GM23338 (cell line): ENCODE measurements around the gene IGF2R. TPM values are rescaled to one million over a fixed set of nuclear protein-coding genes. Genes with fewer than 3 reads are reported as not detected.

Source experiments
- ATAC-seq: fragments of 200-7000 bp; cut with Tn5 transposase; 3 replicates; pipeline ENCODE4 v1.9.1; 2020
- DNase-seq: peaks from one replicate; pipeline ENCODE4 v3.0.0-alpha.2; 2015; ENCODE audit warnings: low spot score
- H2AFZ ChIP-seq: fragments of 200-600 bp; sonication (generic); 2 replicates; pipeline ENCODE4 v1.8.0; 2016; ENCODE audit warnings: antibody characterized with exemption, mild to moderate bottlenecking, moderate library complexity
- H3F3A ChIP-seq: fragments of 200-600 bp; sonication (generic); replicated peaks from 2 replicates; pipeline ENCODE4 v1.8.0; 2017; ENCODE audit warnings: antibody characterized with exemption, mixed run types, low read depth
- H3K27ac ChIP-seq: fragments of 200-600 bp; sonication (generic); 2 replicates; pipeline ENCODE4 v1.6.1; 2016; ENCODE audit warnings: low read depth
- H3K27me3 ChIP-seq: fragments of 200-600 bp; sonication (generic); 2 replicates; pipeline ENCODE4 v1.8.0; 2016; ENCODE audit warnings: mild to moderate bottlenecking, mixed run types, moderate library complexity; ENCODE audit not compliant: insufficient read depth
- H3K36me3 ChIP-seq: fragments of 200-600 bp; sonication (generic); 2 replicates; pipeline ENCODE4 v1.8.0; 2016; ENCODE audit warnings: mild to moderate bottlenecking; ENCODE audit not compliant: insufficient read depth
- H3K4me1 ChIP-seq: fragments of 200-600 bp; sonication (generic); 2 replicates; pipeline ENCODE4 v1.8.0; 2016; ENCODE audit warnings: mild to moderate bottlenecking, moderate library complexity; ENCODE audit not compliant: insufficient read depth
- H3K4me2 ChIP-seq: fragments of 200-600 bp; sonication (generic); 2 replicates; pipeline ENCODE4 v1.7.1; 2017; ENCODE audit warnings: mixed run types
- H3K4me3 ChIP-seq: fragments of 200-600 bp; sonication (generic); 2 replicates; pipeline ENCODE4 v1.6.1; 2016; ENCODE audit warnings: mixed run types
- H3K79me2 ChIP-seq: fragments of 200-600 bp; sonication (generic); replicated peaks from 2 replicates; pipeline ENCODE4 v1.8.0; 2017; ENCODE audit warnings: mild to moderate bottlenecking; ENCODE audit not compliant: insufficient read depth
- H3K9me2 ChIP-seq: fragments of 200-600 bp; sonication (generic); 2 replicates; pipeline ENCODE4 v1.8.0; 2017; ENCODE audit not compliant: insufficient read depth
- H4K20me1 ChIP-seq: fragments of 200-600 bp; sonication (generic); replicated peaks from 2 replicates; pipeline ENCODE4 v1.8.0; 2017; ENCODE audit warnings: mild to moderate bottlenecking; ENCODE audit not compliant: insufficient read depth
- H3K27ac Mint-ChIP-seq: 2 replicates; pipeline ENCODE4 v1.8.0; 2020; ENCODE audit warnings: inconsistent platforms, mild to moderate bottlenecking, moderate library complexity, mixed read lengths
- H3K27me3 Mint-ChIP-seq: 3 replicates; pipeline ENCODE4 v1.8.0; 2022; ENCODE audit warnings: low read depth, mild to moderate bottlenecking, moderate library complexity, mixed read lengths, inconsistent platforms; ENCODE audit not compliant: insufficient read depth, poor library complexity
- H3K36me3 Mint-ChIP-seq: 3 replicates; pipeline ENCODE4 v1.8.0; 2021; ENCODE audit warnings: low read depth, mild to moderate bottlenecking, inconsistent platforms, moderate library complexity, mixed read lengths
- H3K4me1 Mint-ChIP-seq: 3 replicates; pipeline ENCODE4 v1.8.0; 2020; ENCODE audit warnings: mild to moderate bottlenecking, inconsistent platforms, mixed read lengths
- H3K4me3 Mint-ChIP-seq: 3 replicates; pipeline ENCODE4 v1.8.0; 2021; ENCODE audit warnings: moderate library complexity, mild to moderate bottlenecking, inconsistent platforms, mixed read lengths
- H3K9me3 Mint-ChIP-seq: 3 replicates; pipeline ENCODE4 v1.8.0; 2020; ENCODE audit warnings: moderate library complexity, mild to moderate bottlenecking, inconsistent platforms, mixed read lengths
- EZH2phosphoT487 ChIP-seq: fragments of 200-600 bp; sonication (generic); IDR thresholded peaks from one replicate; pipeline ENCODE4 v1.8.1; 2018; ENCODE audit warnings: antibody characterized with exemption; ENCODE audit not compliant: unreplicated experiment
- JUNB ChIP-seq: IDR thresholded peaks from one replicate; pipeline ENCODE4 v1.6.1; 2016; ENCODE audit warnings: antibody characterized with exemption; ENCODE audit not compliant: unreplicated experiment
- NANOG ChIP-seq: IDR thresholded peaks from 2 replicates; pipeline ENCODE4 v1.6.1; 2016; ENCODE audit warnings: antibody characterized with exemption, borderline replicate concordance
- POLR2AphosphoS5 ChIP-seq: IDR thresholded peaks from 2 replicates; pipeline ENCODE4 v1.6.1; 2016; ENCODE audit warnings: antibody characterized with exemption, low read depth
- REST ChIP-seq: IDR thresholded peaks from one replicate; pipeline ENCODE4 v1.6.1; 2018; ENCODE audit warnings: antibody characterized with exemption; ENCODE audit not compliant: unreplicated experiment
- STAT1 ChIP-seq: IDR thresholded peaks from one replicate; pipeline ENCODE4 v1.6.1; 2016; ENCODE audit warnings: antibody characterized with exemption; ENCODE audit not compliant: unreplicated experiment
- ZNF462 ChIP-seq: fragments of 250-450 bp; sonication (Bioruptor Pico); IDR thresholded peaks from 2 replicates; pipeline ENCODE4 v1.5.0; 2020; ENCODE audit warnings: mild to moderate bottlenecking, moderate library complexity
- polyA plus RNA-seq: library from polyadenylated mRNA; unstranded; fragments of >200 nt; fragmentation: Nextera tagmentation; extraction: Ambion mirVana; gene quantifications from 2 replicates; pipeline ENCODE4 v1.2.1, GENCODE V29; 2016
- total RNA-seq: library from RNA; depleted of rRNA; stranded (reverse); fragments of >200 nt; shearing (Covaris generic); gene quantifications from 2 replicates; pipeline ENCODE4 v1.2.3, GENCODE V29; 2014

The IGF2R gene
- total and polyA plus RNA-seq, 2 experiments from 2014 or later = 12.5 to 76.4 TPM

GRCh38 chr6:160057080-160057479 is 88.2 kb downstream of the IGF2R start:
- TF ChIP-seq STAT1 (no peak), JUNB (no peak), REST (no peak), EZH2phosphoT487 (no peak), NANOG (no peak), POLR2AphosphoS5 (no peak), ZNF462 (CRISPR knock-in tag) (no peak)
- Mint-ChIP-seq H3K4me1 (no peaks in the 10 kb centered on the region; the same call in 2 of the 3 replicates), H3K27me3 (peaks cover 1% of the 10 kb centered on the region), H3K36me3 (peaks cover 85% of the 10 kb centered on the region), H3K4me3 (no peak overlapping the region), H3K27ac (no peak overlapping the region), H3K9me3 (no peaks in the 10 kb centered on the region; the same call in 2 of the 3 replicates)
- Histone ChIP-seq H3K4me2 (no peak overlapping the region), H3K27ac (no peak overlapping the region), H3K79me2 (no peaks in the 10 kb centered on the region), H3K4me3 (no peak overlapping the region), H3F3A (no peaks in the 10 kb centered on the region), H3K9me2 (no peaks in the 10 kb centered on the region), H3K27me3 (no peaks in the 10 kb centered on the region), H3K4me1 (no peaks in the 10 kb centered on the region), H3K36me3 (peaks cover 19% of the 10 kb centered on the region), H2AFZ (no peak overlapping the region), H4K20me1 (no peaks in the 10 kb centered on the region)
- ATAC-seq (no peak), DNase-seq (no peak)
